HepG2 (cell line): ENCODE results near the gene RYK. TPM values are rescaled to one million over a fixed set of nuclear protein-coding genes. Genes with fewer than 3 reads are reported as not detected.
A peak's percentile ranks its signal among the peaks of the same experiment; 100 is the strongest.

Experiments used
- ELF1 ChIP-seq: sonication (generic); formaldehyde crosslinking; IDR thresholded peaks from 2 replicates; pipeline ENCODE4 v1.4.0; 2020; ENCODE audit warnings: missing genetic modification reagents
- FOXO1 ChIP-seq: sonication (generic); formaldehyde crosslinking; IDR thresholded peaks from 2 replicates; pipeline ENCODE4 v1.4.0; 2020; ENCODE audit warnings: missing genetic modification reagents
- HOXA5 ChIP-seq: sonication (generic); formaldehyde crosslinking; IDR thresholded peaks from 2 replicates; pipeline ENCODE4 v1.4.0; 2020; ENCODE audit warnings: missing genetic modification reagents
- MATR3 ChIP-seq: sonication (generic); formaldehyde crosslinking; IDR thresholded peaks from 2 replicates; pipeline ENCODE4 v1.4.0; 2020; ENCODE audit warnings: missing genetic modification reagents
- RORA ChIP-seq: sonication (generic); formaldehyde crosslinking; IDR thresholded peaks from 2 replicates; pipeline ENCODE4 v1.5.0; 2020; ENCODE audit warnings: mild to moderate bottlenecking, missing genetic modification reagents, moderate library complexity
- ZNF10 ChIP-seq: sonication (generic); formaldehyde crosslinking; IDR thresholded peaks from 2 replicates; pipeline ENCODE4 v1.4.0; 2020; ENCODE audit warnings: mild to moderate bottlenecking, low read depth, missing genetic modification reagents, borderline replicate concordance
- ZNF232 ChIP-seq: sonication (generic); formaldehyde crosslinking; IDR thresholded peaks from 2 replicates; pipeline ENCODE4 v1.4.0; 2020; ENCODE audit warnings: missing genetic modification reagents, borderline replicate concordance
- ZNF251 ChIP-seq: sonication (generic); formaldehyde crosslinking; IDR thresholded peaks from 2 replicates; pipeline ENCODE4 v1.9.0; 2021; ENCODE audit warnings: mild to moderate bottlenecking, missing genetic modification reagents
- ZNF563 ChIP-seq: sonication (generic); formaldehyde crosslinking; IDR thresholded peaks from 2 replicates; pipeline ENCODE4 v1.8.0; 2022; ENCODE audit warnings: mild to moderate bottlenecking, moderate library complexity, missing genetic modification reagents
- polyA plus RNA-seq, 8 experiments: library from polyadenylated mRNA; depleted of rRNA in 3 of 8; stranded (reverse) in 7 of 8; unstranded in 1 of 8; fragments of >200 nt; fragmentation: Illumina TruSeq in 4 of 8; extraction: Trizol in 4 of 8; gene quantifications; 2 replicates each; pipeline versions ENCODE4 v1.2.1 to v1.2.3, GENCODE V29; 2011 to 2016; ENCODE audit warnings: low read depth in 4 of 8, missing spikeins in 1 of 8, mixed read lengths in 1 of 8; ENCODE audit not compliant: insufficient read depth in 1 of 8
- total RNA-seq, 5 experiments: library from RNA; depleted of rRNA; stranded (reverse); fragments of >200 nt; fragmentation: Illumina TruSeq; extraction: Trizol; gene quantifications; 2 replicates each; pipeline ENCODE4 v1.2.3, GENCODE V29; 2016; ENCODE audit warnings: low read depth in 1 of 5
- TF ChIP-seq, protein P1 (sequence below): sonication (generic); formaldehyde crosslinking; IDR thresholded peaks from 2 replicates; pipeline ENCODE4 v1.5.1; 2020; ENCODE audit warnings: mild to moderate bottlenecking, missing genetic modification reagents, moderate library complexity
- TF ChIP-seq, protein P2 (sequence below): sonication (generic); formaldehyde crosslinking; IDR thresholded peaks from 2 replicates; pipeline ENCODE4 v1.4.0; 2020; ENCODE audit warnings: missing genetic modification reagents
- TF ChIP-seq, protein P3 (sequence below): sonication (generic); formaldehyde crosslinking; IDR thresholded peaks from 2 replicates; pipeline ENCODE4 v1.4.0; 2020; ENCODE audit warnings: mild to moderate bottlenecking, missing genetic modification reagents, borderline replicate concordance
- TF ChIP-seq, protein P4 (sequence below): IDR thresholded peaks from 2 replicates; pipeline ENCODE4 v1.6.1; 2016; ENCODE audit warnings: missing genetic modification reagents, missing compliant biosample characterization
- TF ChIP-seq, protein P5 (sequence below): sonication (generic); formaldehyde crosslinking; conservative IDR thresholded peaks from 2 replicates; pipeline ENCODE4 v1.8.0; 2022; ENCODE audit warnings: missing genetic modification reagents
- TF ChIP-seq, protein P6 (sequence below): IDR thresholded peaks from 2 replicates; pipeline ENCODE4 v1.6.1; 2012; ENCODE audit warnings: inconsistent platforms

RYK gene
- total and polyA plus RNA-seq, 2 of the 13 experiments (the other 11 are each of a cell fraction or from before 2014, with no cell fraction given): 35.0 to 66.2 TPM

DNA sequence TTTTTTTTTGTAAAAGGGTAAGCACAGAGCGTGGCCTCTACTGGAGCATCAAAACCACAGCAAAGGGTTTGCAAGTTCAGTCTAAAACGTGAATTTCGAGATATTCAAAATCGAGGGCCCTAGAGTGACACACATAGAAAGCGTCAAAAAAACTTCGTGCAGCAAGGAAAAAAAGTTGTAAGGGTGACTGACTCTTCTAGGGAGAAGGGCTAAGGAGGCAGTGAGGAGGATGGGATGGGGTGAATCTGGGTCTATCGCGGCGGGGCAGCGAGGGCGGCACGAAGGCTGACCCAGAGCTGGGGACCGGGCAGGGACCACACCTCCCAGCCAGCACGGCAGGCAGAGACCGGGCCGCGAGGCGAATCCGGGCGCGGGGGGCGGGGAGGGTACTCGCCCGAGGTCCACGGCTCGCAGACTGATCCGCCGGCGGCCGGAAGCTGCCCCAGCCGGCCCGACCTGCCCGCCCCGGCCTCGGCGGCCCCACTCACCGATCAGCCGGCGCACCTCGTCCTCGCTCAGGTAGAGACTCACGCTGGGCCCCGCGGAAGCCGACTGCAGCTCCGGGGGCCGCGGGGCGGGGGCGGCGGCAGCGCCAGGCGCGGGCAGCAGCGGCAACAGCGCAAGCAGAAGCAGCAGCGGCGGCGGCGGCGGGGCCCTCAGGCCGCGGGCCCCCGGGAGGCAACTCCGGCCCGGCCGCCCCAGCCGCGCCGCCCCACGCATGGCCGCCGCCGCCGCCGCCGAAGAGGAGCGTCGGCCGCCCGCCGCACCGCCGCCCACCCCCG is 533 bp downstream of the RYK start (continued):
- TF ChIP-seq, protein P1, sequence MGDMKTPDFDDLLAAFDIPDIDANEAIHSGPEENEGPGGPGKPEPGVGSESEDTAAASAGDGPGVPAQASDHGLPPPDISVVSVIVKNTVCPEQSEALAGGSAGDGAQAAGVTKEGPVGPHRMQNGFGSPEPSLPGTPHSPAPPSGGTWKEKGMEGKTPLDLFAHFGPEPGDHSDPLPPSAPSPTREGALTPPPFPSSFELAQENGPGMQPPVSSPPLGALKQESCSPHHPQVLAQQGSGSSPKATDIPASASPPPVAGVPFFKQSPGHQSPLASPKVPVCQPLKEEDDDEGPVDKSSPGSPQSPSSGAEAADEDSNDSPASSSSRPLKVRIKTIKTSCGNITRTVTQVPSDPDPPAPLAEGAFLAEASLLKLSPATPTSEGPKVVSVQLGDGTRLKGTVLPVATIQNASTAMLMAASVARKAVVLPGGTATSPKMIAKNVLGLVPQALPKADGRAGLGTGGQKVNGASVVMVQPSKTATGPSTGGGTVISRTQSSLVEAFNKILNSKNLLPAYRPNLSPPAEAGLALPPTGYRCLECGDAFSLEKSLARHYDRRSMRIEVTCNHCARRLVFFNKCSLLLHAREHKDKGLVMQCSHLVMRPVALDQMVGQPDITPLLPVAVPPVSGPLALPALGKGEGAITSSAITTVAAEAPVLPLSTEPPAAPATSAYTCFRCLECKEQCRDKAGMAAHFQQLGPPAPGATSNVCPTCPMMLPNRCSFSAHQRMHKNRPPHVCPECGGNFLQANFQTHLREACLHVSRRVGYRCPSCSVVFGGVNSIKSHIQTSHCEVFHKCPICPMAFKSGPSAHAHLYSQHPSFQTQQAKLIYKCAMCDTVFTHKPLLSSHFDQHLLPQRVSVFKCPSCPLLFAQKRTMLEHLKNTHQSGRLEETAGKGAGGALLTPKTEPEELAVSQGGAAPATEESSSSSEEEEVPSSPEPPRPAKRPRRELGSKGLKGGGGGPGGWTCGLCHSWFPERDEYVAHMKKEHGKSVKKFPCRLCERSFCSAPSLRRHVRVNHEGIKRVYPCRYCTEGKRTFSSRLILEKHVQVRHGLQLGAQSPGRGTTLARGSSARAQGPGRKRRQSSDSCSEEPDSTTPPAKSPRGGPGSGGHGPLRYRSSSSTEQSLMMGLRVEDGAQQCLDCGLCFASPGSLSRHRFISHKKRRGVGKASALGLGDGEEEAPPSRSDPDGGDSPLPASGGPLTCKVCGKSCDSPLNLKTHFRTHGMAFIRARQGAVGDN: peak; percentile 65
- TF ChIP-seq FOXO1 (CRISPR knock-in tag) (peak; percentile 52; the same call in 1 of the 2 replicates), ZNF10 (no peak), ZNF232 (CRISPR knock-in tag) (0 out of 2 replicates have a peak, but pooled peaks have one; percentile 26), ZNF563 (CRISPR knock-in tag) (peak; percentile 28; the same call in 1 of the 2 replicates), ZNF251 (no peak), HOXA5 (peak; percentile 38; the same call in 1 of the 2 replicates), RORA (CRISPR knock-in tag) (no peak), MATR3 (CRISPR knock-in tag) (no peak), ELF1 (CRISPR knock-in tag) (no peak)
- TF ChIP-seq, protein P2, sequence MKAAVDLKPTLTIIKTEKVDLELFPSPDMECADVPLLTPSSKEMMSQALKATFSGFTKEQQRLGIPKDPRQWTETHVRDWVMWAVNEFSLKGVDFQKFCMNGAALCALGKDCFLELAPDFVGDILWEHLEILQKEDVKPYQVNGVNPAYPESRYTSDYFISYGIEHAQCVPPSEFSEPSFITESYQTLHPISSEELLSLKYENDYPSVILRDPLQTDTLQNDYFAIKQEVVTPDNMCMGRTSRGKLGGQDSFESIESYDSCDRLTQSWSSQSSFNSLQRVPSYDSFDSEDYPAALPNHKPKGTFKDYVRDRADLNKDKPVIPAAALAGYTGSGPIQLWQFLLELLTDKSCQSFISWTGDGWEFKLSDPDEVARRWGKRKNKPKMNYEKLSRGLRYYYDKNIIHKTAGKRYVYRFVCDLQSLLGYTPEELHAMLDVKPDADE: peak; percentile 19; the same call in 1 of the 2 replicates
- TF ChIP-seq, protein P3, sequence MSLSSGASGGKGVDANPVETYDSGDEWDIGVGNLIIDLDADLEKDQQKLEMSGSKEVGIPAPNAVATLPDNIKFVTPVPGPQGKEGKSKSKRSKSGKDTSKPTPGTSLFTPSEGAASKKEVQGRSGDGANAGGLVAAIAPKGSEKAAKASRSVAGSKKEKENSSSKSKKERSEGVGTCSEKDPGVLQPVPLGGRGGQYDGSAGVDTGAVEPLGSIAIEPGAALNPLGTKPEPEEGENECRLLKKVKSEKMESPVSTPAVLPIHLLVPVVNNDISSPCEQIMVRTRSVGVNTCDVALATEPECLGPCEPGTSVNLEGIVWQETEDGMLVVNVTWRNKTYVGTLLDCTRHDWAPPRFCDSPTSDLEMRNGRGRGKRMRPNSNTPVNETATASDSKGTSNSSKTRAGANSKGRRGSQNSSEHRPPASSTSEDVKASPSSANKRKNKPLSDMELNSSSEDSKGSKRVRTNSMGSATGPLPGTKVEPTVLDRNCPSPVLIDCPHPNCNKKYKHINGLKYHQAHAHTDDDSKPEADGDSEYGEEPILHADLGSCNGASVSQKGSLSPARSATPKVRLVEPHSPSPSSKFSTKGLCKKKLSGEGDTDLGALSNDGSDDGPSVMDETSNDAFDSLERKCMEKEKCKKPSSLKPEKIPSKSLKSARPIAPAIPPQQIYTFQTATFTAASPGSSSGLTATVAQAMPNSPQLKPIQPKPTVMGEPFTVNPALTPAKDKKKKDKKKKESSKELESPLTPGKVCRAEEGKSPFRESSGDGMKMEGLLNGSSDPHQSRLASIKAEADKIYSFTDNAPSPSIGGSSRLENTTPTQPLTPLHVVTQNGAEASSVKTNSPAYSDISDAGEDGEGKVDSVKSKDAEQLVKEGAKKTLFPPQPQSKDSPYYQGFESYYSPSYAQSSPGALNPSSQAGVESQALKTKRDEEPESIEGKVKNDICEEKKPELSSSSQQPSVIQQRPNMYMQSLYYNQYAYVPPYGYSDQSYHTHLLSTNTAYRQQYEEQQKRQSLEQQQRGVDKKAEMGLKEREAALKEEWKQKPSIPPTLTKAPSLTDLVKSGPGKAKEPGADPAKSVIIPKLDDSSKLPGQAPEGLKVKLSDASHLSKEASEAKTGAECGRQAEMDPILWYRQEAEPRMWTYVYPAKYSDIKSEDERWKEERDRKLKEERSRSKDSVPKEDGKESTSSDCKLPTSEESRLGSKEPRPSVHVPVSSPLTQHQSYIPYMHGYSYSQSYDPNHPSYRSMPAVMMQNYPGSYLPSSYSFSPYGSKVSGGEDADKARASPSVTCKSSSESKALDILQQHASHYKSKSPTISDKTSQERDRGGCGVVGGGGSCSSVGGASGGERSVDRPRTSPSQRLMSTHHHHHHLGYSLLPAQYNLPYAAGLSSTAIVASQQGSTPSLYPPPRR (CRISPR knock-in tag): peak; percentile 37; the same call in 1 of the 2 replicates
- TF ChIP-seq, protein P4, sequence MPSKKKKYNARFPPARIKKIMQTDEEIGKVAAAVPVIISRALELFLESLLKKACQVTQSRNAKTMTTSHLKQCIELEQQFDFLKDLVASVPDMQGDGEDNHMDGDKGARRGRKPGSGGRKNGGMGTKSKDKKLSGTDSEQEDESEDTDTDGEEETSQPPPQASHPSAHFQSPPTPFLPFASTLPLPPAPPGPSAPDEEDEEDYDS (CRISPR knock-in tag): 0 out of 2 replicates have a peak, but pooled peaks have one; percentile 17
- TF ChIP-seq, protein P5, sequence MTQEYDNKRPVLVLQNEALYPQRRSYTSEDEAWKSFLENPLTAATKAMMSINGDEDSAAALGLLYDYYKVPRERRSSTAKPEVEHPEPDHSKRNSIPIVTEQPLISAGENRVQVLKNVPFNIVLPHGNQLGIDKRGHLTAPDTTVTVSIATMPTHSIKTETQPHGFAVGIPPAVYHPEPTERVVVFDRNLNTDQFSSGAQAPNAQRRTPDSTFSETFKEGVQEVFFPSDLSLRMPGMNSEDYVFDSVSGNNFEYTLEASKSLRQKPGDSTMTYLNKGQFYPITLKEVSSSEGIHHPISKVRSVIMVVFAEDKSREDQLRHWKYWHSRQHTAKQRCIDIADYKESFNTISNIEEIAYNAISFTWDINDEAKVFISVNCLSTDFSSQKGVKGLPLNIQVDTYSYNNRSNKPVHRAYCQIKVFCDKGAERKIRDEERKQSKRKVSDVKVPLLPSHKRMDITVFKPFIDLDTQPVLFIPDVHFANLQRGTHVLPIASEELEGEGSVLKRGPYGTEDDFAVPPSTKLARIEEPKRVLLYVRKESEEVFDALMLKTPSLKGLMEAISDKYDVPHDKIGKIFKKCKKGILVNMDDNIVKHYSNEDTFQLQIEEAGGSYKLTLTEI (CRISPR knock-in tag): no peak
- TF ChIP-seq, protein P6, sequence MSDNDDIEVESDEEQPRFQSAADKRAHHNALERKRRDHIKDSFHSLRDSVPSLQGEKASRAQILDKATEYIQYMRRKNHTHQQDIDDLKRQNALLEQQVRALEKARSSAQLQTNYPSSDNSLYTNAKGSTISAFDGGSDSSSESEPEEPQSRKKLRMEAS: peak; percentile 48; the same call in 1 of the 2 replicates
